T-helper 1 cell (primary cell): ENCODE measurements around the gene ZGPAT.
"Not testable (repeated sequence)": the region's sequence is repeated elsewhere in the genome, so short reads cannot be mapped to it uniquely, and the experiment has no call there.

Experiments used
- DNase-seq, 5 donors: peaks; one replicate each; pipeline ENCODE4 v3.0.0-alpha.2; 2012 to 2020

ZGPAT gene

DNA sequence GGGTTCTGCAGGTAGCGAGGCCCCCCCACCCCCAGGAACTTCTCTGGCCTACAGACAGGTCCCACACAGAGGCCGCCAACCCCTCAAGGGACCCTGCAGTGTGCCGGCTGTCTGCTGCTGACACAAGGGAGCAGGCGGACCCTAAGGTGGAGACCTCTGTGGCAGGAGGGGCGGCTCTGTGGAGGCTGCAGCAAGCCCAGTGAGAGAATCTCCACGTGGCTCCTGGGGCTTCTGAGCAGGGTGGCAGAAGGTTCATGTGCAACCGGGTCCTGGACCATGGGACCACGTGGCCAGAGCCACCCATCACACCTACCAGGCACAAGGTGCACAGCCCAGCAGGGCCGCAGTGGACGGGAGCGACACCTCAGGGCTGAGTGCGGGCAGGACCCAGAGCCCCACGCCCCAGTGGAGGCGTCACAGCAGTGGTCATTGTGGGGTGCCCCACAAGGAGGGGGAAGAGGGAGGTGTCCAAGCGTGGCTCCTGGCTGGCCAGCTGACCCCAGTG is 4.3 kb upstream of the ZGPAT start:
- peak in 1 of 5 donors; percentile 5 for DNase-seq

DNA sequence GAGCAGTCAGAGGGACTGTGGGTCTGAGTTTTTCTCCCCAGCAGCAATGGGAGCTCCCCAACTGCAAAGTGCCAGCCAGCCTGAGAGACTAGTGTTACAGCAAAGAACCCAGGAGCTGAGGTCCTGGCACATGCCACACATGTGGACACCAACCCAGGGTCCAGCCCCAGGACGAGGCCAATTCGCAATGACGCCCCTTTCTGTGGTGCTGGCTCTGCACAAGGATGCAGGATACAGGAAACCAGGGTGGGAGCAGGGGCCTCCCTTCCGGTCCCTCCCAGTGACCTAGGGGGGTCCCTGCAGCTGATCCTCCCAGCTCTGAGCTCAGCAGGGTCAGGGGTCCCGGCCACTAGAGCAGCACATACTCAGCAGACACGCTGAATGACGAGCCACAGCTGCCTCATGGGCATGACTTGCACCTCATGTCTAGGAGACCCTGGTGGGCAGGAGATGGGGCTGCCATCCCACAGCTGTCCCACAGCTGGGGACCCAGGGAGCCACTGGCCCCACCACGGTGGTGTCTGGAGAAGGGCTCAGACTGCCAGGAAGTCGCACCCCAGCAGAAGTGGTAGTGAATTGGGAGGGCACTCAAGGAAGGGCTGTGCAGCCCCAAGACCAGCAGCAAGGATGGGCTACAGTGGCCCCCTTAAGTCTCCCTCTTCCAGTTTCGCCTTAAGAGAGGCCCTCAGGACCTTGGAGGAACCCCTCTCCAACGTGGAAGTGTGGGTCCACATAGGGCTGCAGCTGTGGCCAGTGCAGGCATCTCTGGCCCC is 3.7 kb upstream of the ZGPAT start:
- DNase-seq, result no peak

DNA sequence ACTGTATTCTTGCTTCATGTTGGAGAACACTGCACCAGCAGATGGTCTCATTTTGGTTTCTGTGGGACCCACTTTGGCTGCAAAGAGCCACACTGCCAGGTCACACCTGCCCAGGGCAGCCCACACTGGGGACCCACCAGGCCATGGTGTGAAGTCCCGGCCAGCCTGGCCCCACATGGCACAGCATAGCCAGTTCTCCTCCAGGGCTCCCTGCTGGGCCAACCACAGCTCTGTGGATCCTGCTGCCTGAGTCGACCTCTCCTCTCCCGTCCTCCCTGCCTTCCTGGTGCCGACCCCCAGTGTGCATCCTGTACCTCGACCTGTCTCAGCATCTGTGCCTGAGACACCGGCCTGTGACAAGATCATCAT is 3.1 kb upstream of the ZGPAT start:
- no peak for DNase-seq

DNA sequence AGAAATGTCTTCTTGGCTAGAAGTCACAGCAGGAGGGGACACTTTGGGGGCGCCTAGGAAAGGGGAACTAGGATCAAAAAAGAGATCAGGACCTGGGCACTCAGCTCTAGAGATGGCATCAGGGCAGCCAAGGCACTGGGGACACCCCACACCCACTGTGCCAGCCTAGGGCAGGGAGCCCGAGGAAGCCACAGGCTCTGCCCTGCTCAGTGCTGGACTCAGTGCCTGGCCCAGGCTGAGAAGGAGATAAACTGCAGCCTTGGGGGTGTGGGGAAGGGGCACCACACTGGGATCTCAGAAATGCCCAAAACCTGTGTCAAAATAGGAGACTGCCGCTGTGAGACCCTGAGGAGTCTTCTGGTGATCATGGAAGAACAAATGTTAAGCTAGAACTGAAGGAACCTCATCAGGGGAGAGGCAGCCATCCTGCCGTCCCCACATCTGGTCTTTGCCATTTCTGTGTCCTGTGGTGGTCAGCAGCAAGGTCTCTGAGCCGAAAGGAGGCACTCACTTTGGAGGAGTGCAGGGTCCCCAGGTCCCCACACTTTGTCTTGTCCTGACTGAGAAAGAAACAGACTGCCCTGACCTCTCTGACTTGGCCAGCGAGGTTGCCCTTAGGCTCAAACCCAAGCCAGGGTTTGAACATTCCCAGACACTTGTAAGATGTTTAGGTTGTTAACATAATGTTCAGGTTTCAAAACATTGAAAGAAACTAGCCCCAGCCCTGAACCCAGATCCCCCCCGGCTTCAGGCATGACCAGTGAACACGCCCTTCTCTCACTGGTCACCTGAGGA is 2.4 kb upstream of the ZGPAT start:
- no peak for DNase-seq

DNA sequence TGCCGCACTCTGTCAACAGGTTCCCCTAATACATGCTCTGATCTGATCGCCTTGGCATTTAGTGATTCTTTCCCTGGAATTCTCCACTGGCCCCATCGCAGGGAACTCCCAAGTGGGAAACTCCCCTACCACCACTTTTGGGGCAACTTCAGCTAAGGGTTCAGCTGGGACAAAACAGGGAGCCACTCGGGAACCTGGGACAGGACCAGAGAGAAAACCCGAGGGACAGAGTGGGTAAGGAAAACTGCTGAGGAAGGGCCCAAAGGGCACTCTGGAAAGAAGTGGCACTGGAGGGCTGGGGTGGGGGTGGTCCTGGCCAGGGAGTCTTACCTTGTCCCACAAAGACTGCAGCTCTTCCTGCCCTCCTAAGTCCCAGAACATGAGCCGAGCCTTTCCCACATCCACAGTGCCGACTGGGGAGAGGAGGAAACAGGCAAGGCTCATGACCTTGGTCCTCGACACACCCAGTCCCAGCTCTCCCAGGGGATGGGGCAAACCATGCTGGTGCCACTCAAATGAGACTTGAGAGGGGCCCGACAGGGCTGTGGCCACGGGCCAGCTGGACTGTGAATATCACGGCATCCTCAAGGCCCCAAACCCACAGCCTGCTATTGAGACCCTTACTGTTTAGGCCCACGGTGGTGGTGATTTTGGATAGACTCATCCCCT is 1.7 kb upstream of the ZGPAT start:
- no peak for DNase-seq

DNA sequence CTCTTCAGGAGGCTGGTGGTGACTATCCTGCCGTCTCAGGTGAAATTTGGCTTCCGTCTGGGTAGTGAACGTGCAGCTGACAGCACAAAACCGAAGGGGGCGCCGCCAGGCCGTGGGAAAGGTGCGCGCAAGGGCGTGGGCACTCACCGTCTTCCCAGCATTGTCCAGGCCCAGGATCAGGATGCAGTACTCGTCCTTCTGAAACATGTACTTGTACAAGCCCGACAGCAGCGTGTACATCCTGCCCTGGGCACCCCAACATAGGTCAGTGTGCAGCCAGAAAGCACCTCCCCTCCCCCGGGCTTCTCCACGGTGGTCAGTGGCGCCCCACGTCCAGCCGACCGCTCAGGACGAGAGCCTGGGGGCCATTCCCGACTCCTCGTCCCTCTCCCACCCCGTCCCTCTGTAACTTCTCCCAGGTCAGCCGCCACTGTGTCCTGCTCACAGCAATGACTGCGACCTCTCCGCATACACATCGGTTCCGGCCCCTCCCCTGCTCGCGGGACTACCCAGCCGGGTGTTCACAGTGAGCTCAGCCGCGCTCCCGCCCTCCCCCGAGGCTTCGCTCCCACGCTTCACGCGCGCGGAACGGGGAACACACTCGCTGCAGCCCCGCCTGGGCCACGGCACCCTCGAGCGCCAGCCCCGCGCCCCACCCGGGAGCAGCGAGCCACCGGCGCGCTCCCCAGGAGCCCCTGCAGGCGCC is 834 bp upstream of the ZGPAT start:
- DNase-seq, result peak; percentile 30 to 65 (median 58)

DNA sequence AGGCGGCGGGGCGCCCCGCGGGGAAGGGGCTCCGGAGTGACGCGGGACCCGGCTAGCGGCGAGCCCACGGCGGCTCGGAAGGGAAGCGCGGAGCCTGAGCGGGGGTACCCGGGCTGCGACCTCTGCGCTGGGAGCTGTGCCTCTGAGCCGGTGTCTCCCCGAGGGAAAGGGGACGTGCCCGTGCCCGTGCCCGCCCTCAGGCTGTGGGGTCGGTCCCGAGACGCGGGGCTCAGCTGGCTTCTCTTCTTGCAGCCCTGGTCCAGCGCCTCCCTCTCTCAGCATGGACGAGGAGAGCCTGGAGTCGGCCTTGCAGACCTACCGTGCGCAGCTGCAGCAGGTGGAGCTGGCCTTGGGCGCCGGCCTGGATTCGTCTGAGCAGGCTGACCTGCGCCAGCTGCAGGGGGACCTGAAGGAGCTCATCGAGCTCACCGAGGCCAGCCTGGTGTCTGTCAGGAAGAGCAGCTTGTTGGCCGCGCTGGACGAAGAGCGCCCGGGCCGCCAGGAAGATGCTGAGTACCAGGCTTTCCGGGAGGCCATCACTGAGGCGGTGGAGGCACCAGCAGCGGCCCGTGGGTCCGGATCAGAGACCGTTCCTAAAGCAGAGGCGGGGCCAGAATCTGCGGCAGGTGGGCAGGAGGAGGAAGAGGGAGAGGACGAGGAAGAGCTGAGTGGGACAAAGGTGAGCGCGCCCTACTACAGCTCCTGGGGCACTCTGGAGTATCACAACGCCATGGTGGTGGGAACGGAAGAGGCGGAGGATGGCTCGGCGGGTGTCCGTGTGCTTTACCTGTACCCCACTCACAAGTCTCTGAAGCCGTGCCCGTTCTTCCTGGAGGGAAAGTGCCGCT is 686 bp downstream of the ZGPAT start:
- no peak for DNase-seq

DNA sequence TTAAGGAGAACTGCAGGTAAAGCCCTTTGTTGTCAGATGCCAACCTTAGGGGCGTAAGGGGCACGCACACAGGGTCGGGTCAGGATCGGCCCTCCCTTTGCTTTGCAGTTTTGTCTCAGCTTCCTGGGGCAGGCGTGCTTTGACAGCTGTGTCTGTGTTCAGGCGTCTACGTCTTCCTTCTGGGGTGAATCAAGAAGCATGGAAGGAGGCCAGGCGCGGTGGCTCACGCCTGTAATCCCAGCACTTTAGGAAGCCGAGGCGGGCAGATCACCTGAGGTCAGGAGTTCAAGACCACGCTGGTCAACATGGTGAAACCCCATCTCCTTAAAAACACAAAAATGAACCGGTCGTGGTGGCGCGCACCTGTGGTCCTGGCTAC is 1.3 kb downstream of the ZGPAT start:
- DNase-seq, result no peak

DNA sequence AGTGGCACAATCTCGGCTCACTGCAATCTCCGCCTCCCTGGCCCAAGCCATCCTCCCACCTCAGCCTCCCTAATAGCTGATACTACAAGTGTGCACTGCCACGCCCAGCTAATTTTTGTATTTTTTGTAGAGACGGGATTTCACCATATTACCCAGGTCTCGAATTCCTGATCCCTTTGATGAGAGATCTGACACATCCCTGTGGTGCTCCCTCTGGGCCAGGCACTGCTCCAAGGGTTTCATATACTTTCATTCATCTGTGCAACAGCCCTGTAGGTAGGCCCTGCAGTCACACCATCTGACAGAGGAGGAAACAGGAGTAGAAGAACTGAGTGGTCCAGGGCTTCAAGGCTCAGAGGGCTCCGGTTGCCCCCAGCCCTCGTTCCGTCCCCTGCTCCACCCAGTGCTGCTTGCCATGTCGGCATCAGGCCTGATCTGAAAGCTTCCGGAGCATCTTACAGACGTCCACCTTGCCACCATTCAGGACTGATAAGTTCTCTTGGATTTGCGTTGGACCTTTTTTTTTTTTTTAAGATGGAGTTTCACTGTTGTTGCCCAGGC is 3.3 kb downstream of the ZGPAT start:
- no peak for DNase-seq

DNA sequence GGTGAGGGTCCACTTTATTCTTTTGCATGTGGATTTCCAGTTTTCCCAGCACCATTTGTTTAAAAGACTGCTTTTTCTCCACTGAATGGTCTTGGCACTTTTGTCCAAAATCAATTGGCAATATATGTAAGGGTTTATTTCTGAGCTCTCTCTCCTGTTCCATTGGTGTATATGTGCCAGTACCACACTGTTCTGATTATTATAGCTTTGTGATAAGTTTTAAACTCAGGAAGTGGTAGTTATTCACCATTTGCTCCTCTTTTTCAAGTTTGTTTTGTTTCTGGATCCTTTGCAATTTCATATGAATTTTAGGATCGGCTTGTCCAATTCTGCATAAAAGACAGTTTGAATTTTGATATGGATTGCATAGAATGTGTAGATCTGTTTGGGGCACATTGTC is 4.4 kb downstream of the ZGPAT start:
- DNase-seq, result no peak

DNA sequence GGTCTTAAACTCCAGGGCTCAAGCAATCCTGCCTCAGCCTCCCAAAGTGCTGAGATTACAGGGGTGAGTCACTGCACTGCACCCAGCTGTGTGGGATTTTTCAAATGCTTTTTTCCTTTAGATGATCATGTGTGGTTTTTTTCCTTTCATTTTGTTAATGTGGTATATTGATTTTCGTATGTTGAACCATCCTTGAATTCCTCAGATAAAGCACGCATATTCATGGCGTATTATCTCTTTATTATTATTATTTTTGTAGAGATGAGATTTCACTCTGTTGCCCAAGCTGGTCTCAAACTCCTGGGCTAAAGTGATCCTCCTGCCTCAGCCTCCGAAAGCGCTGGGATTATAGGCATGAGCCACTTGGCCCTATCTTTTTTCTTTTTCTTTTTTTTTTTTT is 7.0 kb downstream of the ZGPAT start:
- DNase-seq, result no peak

DNA sequence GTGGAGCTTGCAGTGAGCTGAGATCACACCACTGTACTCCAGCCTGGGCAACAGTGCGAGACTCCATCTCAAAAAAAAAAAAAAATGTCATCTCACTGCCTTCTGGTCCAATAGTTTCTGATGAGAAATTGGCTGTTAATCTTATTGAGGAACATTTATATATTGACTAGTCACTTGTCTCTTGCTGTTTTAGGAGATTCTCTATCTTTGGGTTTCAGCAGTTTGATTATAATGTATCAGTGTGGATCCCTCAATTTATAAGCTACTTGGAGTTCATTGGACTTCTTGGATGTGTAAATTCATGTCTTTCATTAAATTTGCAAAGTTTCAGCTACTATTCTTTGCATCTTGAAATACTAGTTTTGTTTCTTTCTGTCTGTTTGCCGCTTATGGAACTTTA is 11.2 kb downstream of the ZGPAT start:
- DNase-seq, result no peak

DNA sequence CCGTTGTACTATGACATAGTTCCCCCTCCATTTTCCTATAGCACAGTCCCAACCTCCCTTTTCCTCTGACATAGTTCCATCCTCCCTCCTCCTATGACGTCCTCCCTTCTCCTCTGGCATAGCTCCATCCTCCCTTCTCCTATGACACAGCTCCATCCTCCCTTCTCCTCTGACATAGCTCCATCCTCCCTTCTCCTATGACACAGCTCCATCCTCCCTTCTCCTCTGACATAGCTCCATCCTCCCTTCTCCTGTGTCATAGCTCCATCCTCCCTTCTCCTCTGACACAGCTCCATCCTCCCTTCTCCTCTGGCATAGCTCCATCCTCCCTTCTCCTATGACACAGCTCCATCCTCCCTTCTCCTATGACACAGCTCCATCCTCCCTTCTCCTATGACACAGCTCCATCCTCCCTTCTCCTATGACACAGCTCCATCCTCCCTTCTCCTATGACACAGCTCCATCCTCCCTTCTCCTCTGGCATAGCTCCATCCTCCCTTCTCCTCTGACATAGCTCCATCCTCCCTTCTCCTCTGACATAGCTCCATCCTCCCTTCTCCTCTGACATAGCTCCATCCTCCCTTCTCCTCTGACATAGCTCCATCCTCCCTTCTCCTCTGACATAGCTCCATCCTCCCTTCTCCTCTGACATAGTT is 15.3 kb downstream of the ZGPAT start:
- DNase-seq, result not testable (repeated sequence)

DNA sequence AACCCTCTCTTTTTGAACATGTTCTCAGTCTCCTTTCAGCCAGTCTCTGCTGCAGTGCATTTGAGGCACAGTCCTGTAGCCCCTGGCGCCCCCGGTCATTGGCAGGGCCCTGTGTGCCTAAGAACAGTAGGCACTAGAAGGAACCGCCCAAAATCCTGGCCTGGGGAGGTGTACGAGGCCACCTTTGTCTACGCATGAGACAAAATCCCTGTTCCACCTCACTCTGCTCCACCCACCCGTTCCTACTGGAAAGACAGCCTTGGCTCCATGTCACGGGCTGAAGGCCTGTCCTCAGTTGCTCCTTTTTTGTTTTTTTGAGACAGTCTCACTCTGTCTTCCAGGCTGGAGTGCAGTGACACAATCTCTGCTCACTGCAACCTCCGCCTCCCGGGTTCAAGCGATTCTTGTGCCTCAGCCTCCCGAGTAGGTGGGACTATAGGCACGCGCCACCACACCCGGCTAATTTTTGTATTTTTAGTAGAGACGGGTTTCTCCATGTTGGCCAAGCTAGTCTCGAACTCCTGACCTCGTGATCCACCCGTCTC is 22.4 kb downstream of the ZGPAT start:
- DNase-seq, result not testable (repeated sequence)

DNA sequence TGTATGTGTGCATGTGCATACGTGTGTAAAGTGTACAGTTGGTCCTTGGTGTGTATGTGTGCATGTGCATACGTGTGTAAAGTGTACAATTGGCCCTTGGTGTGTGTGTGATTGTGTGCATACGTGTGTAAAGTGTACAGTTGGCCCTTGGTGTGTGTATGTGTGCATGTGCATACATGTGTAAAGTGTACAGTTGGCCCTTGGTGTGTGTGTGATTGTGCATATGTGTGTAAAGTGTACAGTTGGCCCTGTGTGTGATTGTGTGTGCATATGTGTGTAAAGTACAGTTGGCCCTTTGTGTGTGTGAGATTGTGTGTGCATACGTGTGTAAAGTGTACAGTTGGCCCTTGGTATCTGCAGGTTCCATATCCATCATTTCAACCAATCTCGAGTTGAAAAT is 23.6 kb downstream of the ZGPAT start:
- no peak for DNase-seq

DNA sequence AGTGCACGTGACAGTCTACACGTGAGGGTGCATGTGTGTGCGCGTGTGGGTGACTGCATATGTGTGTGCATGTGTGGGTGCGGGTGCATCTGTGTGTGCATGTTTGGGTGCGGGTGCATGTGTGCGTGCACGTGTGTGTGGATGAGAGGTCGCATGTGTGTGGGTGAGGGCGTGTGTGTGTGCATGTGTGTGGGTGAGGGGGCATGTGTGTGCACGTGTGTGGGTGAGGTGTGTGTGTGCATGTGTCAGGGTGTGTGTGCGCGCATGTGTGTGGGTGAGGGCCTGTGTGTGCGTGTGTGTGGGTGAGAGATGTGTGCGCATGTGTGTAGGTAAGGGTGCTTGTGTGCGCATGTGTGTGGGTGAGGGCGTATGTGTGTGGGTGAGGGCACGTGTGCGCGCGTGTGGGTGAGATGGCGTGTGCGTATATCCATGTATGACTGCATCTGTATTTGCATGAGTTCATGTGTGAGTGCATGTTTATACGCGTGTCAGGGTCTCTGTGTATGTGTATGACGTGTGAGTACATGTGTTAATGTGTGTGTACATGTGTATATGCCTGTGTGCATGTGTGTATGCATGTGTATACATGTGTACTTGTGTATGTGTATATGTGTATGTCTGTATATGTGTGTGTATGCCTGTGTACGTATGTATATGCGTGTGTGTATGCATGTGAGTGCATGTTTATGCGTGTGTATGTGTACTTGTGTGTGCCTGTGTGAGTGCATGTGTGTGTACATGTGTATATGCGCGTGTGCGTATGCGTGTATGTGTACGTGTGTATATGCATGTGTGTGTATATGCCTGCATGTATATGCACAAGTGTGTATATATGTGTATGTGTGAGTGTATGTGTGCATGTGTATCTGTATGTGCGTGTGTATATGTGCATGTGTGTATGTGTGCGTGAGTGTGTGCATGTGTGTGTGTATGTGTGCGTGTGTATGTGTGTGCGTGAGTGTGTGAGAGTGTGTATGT is 24.6 kb downstream of the ZGPAT start:
- DNase-seq, result no peak

DNA sequence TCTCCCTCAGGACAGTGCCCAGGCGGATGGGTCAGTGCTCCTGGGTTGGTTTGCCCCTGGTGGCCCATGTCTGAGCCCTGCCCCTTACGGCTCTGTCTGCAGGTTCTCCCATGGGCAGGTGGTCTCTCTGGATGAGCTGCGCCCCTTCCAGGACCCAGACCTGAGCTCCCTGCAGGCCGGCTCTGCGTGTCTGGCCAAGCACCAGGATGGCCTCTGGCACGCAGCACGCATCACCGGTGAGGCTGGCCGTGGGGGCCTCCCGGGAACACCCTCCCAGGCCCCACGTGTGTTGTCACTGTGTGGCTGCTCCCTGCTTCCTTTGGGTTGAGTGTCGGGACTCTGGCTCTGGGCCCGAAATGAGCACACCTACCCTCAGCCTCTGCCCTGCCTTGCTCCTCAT is 25.3 kb downstream of the ZGPAT start:
- no peak for DNase-seq

DNA sequence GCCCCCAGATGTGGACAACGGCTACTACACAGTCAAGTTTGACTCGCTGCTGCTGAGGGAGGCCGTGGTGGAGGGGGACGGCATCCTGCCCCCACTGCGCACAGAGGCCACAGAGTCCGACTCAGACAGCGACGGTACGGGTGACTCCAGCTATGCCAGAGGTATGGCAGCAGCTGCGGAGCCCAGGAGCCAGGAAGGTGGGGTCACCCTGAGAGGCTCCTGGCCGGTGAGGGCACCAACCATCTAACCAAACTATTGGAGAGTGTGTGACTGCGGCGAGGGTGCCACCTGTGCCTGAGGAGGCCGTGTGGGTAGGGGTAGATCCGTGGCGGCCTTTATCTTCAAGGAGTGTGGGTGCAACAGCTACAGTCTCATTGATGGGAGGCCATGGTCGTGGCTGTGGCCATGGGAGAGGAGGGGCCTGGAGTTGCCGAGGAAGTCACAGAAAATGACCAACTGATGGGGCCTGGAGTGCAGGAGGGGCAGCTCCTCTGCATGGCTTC is 25.8 kb downstream of the ZGPAT start:
- DNase-seq, result no peak
